GM23338 (cell line): Measurements from ENCODE around the gene SLC25A29. TPM values are rescaled to one million over a fixed set of nuclear protein-coding genes. Genes with fewer than 3 reads are reported as not detected.

Experiments
- ATAC-seq: fragments of 200-7000 bp; cut with Tn5 transposase; 3 replicates; pipeline ENCODE4 v1.9.1; 2020
- DNase-seq: peaks from one replicate; pipeline ENCODE4 v3.0.0-alpha.2; 2015; ENCODE audit warnings: low spot score
- H2AFZ ChIP-seq: fragments of 200-600 bp; sonication (generic); 2 replicates; pipeline ENCODE4 v1.8.0; 2016; ENCODE audit warnings: antibody characterized with exemption, mild to moderate bottlenecking, moderate library complexity
- H3F3A ChIP-seq: fragments of 200-600 bp; sonication (generic); replicated peaks from 2 replicates; pipeline ENCODE4 v1.8.0; 2017; ENCODE audit warnings: antibody characterized with exemption, mixed run types, low read depth
- H3K27ac ChIP-seq: fragments of 200-600 bp; sonication (generic); 2 replicates; pipeline ENCODE4 v1.6.1; 2016; ENCODE audit warnings: low read depth
- H3K27me3 ChIP-seq: fragments of 200-600 bp; sonication (generic); 2 replicates; pipeline ENCODE4 v1.8.0; 2016; ENCODE audit warnings: mild to moderate bottlenecking, mixed run types, moderate library complexity; ENCODE audit not compliant: insufficient read depth
- H3K36me3 ChIP-seq: fragments of 200-600 bp; sonication (generic); 2 replicates; pipeline ENCODE4 v1.8.0; 2016; ENCODE audit warnings: mild to moderate bottlenecking; ENCODE audit not compliant: insufficient read depth
- H3K4me1 ChIP-seq: fragments of 200-600 bp; sonication (generic); 2 replicates; pipeline ENCODE4 v1.8.0; 2016; ENCODE audit warnings: mild to moderate bottlenecking, moderate library complexity; ENCODE audit not compliant: insufficient read depth
- H3K4me2 ChIP-seq: fragments of 200-600 bp; sonication (generic); 2 replicates; pipeline ENCODE4 v1.7.1; 2017; ENCODE audit warnings: mixed run types
- H3K4me3 ChIP-seq: fragments of 200-600 bp; sonication (generic); 2 replicates; pipeline ENCODE4 v1.6.1; 2016; ENCODE audit warnings: mixed run types
- H3K79me2 ChIP-seq: fragments of 200-600 bp; sonication (generic); replicated peaks from 2 replicates; pipeline ENCODE4 v1.8.0; 2017; ENCODE audit warnings: mild to moderate bottlenecking; ENCODE audit not compliant: insufficient read depth
- H3K9me2 ChIP-seq: fragments of 200-600 bp; sonication (generic); 2 replicates; pipeline ENCODE4 v1.8.0; 2017; ENCODE audit not compliant: insufficient read depth
- H4K20me1 ChIP-seq: fragments of 200-600 bp; sonication (generic); replicated peaks from 2 replicates; pipeline ENCODE4 v1.8.0; 2017; ENCODE audit warnings: mild to moderate bottlenecking; ENCODE audit not compliant: insufficient read depth
- H3K27ac Mint-ChIP-seq: 2 replicates; pipeline ENCODE4 v1.8.0; 2020; ENCODE audit warnings: inconsistent platforms, mild to moderate bottlenecking, moderate library complexity, mixed read lengths
- H3K27me3 Mint-ChIP-seq: 3 replicates; pipeline ENCODE4 v1.8.0; 2022; ENCODE audit warnings: low read depth, mild to moderate bottlenecking, moderate library complexity, mixed read lengths, inconsistent platforms; ENCODE audit not compliant: insufficient read depth, poor library complexity
- H3K36me3 Mint-ChIP-seq: 3 replicates; pipeline ENCODE4 v1.8.0; 2021; ENCODE audit warnings: low read depth, mild to moderate bottlenecking, inconsistent platforms, moderate library complexity, mixed read lengths
- H3K4me1 Mint-ChIP-seq: 3 replicates; pipeline ENCODE4 v1.8.0; 2020; ENCODE audit warnings: mild to moderate bottlenecking, inconsistent platforms, mixed read lengths
- H3K4me3 Mint-ChIP-seq: 3 replicates; pipeline ENCODE4 v1.8.0; 2021; ENCODE audit warnings: moderate library complexity, mild to moderate bottlenecking, inconsistent platforms, mixed read lengths
- H3K9me3 Mint-ChIP-seq: 3 replicates; pipeline ENCODE4 v1.8.0; 2020; ENCODE audit warnings: moderate library complexity, mild to moderate bottlenecking, inconsistent platforms, mixed read lengths
- CREB1 ChIP-seq: fragments of 250-450 bp; sonication (Bioruptor Pico); IDR thresholded peaks from 2 replicates; pipeline ENCODE4 v1.5.0; 2020; ENCODE audit warnings: low read depth, mild to moderate bottlenecking, moderate library complexity
- EZH2 ChIP-seq: fragments of 200-600 bp; sonication (generic); IDR thresholded peaks from one replicate; pipeline ENCODE4 v1.8.0; 2017; ENCODE audit warnings: antibody characterized with exemption, mild to moderate bottlenecking, low read depth; ENCODE audit not compliant: unreplicated experiment
- EZH2phosphoT487 ChIP-seq: fragments of 200-600 bp; sonication (generic); IDR thresholded peaks from one replicate; pipeline ENCODE4 v1.8.1; 2018; ENCODE audit warnings: antibody characterized with exemption; ENCODE audit not compliant: unreplicated experiment
- JUNB ChIP-seq: IDR thresholded peaks from one replicate; pipeline ENCODE4 v1.6.1; 2016; ENCODE audit warnings: antibody characterized with exemption; ENCODE audit not compliant: unreplicated experiment
- NANOG ChIP-seq: IDR thresholded peaks from 2 replicates; pipeline ENCODE4 v1.6.1; 2016; ENCODE audit warnings: antibody characterized with exemption, borderline replicate concordance
- POLR2AphosphoS5 ChIP-seq: IDR thresholded peaks from 2 replicates; pipeline ENCODE4 v1.6.1; 2016; ENCODE audit warnings: antibody characterized with exemption, low read depth
- STAT1 ChIP-seq: IDR thresholded peaks from one replicate; pipeline ENCODE4 v1.6.1; 2016; ENCODE audit warnings: antibody characterized with exemption; ENCODE audit not compliant: unreplicated experiment
- ZNF114 ChIP-seq: fragments of 250-450 bp; sonication (Bioruptor Pico); IDR thresholded peaks from 2 replicates; pipeline ENCODE4 v1.5.0; 2020; ENCODE audit warnings: mild to moderate bottlenecking, moderate library complexity
- ZNF331 ChIP-seq: fragments of 250-450 bp; sonication (Bioruptor Pico); IDR thresholded peaks from 2 replicates; pipeline ENCODE4 v1.5.0; 2020; ENCODE audit warnings: low read depth, mild to moderate bottlenecking, moderate library complexity
- polyA plus RNA-seq: library from polyadenylated mRNA; unstranded; fragments of >200 nt; fragmentation: Nextera tagmentation; extraction: Ambion mirVana; gene quantifications from 2 replicates; pipeline ENCODE4 v1.2.1, GENCODE V29; 2016
- total RNA-seq: library from RNA; depleted of rRNA; stranded (reverse); fragments of >200 nt; shearing (Covaris generic); gene quantifications from 2 replicates; pipeline ENCODE4 v1.2.3, GENCODE V29; 2014
- TF ChIP-seq, protein P1 (sequence below): fragments of 250-450 bp; sonication (Bioruptor Pico); IDR thresholded peaks from 2 replicates; pipeline ENCODE4 v1.5.0; 2020; ENCODE audit warnings: mild to moderate bottlenecking, moderate library complexity
- TF ChIP-seq, protein P2 (sequence below), 2 experiments: fragments of 200-600 bp in 1 of 2; sonication (generic) in 1 of 2; conservative IDR thresholded peaks; 2 replicates each; pipeline versions ENCODE4 v1.5.1 to v1.6.1; 2016 to 2017; ENCODE audit warnings: antibody characterized with exemption in 2 of 2, low read depth in 2 of 2, mild to moderate bottlenecking in 2 of 2, moderate library complexity in 1 of 2
- TF ChIP-seq, protein P3 (sequence below): IDR thresholded peaks from one replicate; pipeline ENCODE4 v1.6.1; 2018; ENCODE audit warnings: antibody characterized with exemption; ENCODE audit not compliant: unreplicated experiment
- TF ChIP-seq, protein P4 (sequence below): IDR thresholded peaks from 2 replicates; pipeline ENCODE4 v1.6.1; 2016; ENCODE audit warnings: antibody characterized with exemption

Gene SLC25A29
- total and polyA plus RNA-seq, 2 experiments from 2014 or later = 65.6 to 206 TPM

DNA sequence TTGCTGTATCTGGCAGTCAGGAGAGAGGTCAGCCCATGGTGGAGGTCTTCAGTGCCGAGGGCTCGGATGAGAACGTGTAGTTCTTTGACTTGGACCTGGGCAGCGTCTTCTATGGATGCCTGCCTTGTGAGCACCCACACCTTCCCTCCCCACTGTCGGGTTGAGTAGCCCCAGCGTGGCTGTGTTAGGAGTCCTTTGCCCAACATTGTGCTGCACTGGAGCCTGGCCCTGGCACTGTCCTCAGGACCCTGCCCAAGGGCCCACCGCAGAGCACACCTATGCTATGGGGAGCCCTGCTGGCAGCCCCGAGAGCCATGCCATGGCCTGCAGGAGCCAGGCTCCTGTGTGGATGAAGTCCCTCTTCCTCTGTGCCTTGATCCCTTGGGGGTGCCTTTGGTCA lies 26.7 kb downstream of the SLC25A29 start:
- Mint-ChIP-seq H3K27ac (no peak overlapping the region), H3K4me3 (no peak overlapping the region; the same call in 2 of the 3 replicates), H3K9me3 (no peaks in the 10 kb centered on the region), H3K4me1 (peaks cover 57% of the 10 kb centered on the region), H3K27me3 (peaks cover 8% of the 10 kb centered on the region), H3K36me3 (peaks cover 27% of the 10 kb centered on the region)
- TF ChIP-seq ZNF331 (CRISPR knock-in tag) (no peak), POLR2AphosphoS5 (no peak), STAT1 (no peak), JUNB (no peak), CREB1 (CRISPR knock-in tag) (no peak), NANOG (no peak), EZH2phosphoT487 (no peak), ZNF114 (CRISPR knock-in tag) (no peak), EZH2 (no peak)
- TF ChIP-seq, protein P1, sequence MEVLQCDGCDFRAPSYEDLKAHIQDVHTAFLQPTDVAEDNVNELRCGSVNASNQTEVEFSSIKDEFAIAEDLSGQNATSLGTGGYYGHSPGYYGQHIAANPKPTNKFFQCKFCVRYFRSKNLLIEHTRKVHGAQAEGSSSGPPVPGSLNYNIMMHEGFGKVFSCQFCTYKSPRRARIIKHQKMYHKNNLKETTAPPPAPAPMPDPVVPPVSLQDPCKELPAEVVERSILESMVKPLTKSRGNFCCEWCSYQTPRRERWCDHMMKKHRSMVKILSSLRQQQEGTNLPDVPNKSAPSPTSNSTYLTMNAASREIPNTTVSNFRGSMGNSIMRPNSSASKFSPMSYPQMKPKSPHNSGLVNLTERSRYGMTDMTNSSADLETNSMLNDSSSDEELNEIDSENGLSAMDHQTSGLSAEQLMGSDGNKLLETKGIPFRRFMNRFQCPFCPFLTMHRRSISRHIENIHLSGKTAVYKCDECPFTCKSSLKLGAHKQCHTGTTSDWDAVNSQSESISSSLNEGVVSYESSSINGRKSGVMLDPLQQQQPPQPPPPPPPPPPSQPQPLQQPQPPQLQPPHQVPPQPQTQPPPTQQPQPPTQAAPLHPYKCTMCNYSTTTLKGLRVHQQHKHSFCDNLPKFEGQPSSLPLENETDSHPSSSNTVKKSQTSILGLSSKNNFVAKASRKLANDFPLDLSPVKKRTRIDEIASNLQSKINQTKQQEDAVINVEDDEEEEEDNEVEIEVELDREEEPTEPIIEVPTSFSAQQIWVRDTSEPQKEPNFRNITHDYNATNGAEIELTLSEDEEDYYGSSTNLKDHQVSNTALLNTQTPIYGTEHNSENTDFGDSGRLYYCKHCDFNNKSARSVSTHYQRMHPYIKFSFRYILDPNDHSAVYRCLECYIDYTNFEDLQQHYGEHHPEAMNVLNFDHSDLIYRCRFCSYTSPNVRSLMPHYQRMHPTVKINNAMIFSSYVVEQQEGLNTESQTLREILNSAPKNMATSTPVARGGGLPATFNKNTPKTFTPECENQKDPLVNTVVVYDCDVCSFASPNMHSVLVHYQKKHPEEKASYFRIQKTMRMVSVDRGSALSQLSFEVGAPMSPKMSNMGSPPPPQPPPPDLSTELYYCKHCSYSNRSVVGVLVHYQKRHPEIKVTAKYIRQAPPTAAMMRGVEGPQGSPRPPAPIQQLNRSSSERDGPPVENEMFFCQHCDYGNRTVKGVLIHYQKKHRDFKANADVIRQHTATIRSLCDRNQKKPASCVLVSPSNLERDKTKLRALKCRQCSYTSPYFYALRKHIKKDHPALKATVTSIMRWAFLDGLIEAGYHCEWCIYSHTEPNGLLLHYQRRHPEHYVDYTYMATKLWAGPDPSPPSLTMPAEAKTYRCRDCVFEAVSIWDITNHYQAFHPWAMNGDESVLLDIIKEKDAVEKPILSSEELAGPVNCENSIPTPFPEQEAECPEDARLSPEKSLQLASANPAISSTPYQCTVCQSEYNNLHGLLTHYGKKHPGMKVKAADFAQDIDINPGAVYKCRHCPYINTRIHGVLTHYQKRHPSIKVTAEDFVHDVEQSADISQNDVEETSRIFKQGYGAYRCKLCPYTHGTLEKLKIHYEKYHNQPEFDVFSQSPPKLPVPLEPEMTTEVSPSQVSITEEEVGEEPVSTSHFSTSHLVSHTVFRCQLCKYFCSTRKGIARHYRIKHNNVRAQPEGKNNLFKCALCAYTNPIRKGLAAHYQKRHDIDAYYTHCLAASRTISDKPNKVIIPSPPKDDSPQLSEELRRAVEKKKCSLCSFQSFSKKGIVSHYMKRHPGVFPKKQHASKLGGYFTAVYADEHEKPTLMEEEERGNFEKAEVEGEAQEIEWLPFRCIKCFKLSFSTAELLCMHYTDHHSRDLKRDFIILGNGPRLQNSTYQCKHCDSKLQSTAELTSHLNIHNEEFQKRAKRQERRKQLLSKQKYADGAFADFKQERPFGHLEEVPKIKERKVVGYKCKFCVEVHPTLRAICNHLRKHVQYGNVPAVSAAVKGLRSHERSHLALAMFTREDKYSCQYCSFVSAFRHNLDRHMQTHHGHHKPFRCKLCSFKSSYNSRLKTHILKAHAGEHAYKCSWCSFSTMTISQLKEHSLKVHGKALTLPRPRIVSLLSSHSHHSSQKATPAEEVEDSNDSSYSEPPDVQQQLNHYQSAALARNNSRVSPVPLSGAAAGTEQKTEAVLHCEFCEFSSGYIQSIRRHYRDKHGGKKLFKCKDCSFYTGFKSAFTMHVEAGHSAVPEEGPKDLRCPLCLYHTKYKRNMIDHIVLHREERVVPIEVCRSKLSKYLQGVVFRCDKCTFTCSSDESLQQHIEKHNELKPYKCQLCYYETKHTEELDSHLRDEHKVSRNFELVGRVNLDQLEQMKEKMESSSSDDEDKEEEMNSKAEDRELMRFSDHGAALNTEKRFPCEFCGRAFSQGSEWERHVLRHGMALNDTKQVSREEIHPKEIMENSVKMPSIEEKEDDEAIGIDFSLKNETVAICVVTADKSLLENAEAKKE = no peak
- TF ChIP-seq, protein P2, sequence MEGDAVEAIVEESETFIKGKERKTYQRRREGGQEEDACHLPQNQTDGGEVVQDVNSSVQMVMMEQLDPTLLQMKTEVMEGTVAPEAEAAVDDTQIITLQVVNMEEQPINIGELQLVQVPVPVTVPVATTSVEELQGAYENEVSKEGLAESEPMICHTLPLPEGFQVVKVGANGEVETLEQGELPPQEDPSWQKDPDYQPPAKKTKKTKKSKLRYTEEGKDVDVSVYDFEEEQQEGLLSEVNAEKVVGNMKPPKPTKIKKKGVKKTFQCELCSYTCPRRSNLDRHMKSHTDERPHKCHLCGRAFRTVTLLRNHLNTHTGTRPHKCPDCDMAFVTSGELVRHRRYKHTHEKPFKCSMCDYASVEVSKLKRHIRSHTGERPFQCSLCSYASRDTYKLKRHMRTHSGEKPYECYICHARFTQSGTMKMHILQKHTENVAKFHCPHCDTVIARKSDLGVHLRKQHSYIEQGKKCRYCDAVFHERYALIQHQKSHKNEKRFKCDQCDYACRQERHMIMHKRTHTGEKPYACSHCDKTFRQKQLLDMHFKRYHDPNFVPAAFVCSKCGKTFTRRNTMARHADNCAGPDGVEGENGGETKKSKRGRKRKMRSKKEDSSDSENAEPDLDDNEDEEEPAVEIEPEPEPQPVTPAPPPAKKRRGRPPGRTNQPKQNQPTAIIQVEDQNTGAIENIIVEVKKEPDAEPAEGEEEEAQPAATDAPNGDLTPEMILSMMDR (conservative IDR thresholded peaks at IDR 0.05; ENCODE audit: low read depth in 2 of 2) = no peak
- TF ChIP-seq, protein P3, sequence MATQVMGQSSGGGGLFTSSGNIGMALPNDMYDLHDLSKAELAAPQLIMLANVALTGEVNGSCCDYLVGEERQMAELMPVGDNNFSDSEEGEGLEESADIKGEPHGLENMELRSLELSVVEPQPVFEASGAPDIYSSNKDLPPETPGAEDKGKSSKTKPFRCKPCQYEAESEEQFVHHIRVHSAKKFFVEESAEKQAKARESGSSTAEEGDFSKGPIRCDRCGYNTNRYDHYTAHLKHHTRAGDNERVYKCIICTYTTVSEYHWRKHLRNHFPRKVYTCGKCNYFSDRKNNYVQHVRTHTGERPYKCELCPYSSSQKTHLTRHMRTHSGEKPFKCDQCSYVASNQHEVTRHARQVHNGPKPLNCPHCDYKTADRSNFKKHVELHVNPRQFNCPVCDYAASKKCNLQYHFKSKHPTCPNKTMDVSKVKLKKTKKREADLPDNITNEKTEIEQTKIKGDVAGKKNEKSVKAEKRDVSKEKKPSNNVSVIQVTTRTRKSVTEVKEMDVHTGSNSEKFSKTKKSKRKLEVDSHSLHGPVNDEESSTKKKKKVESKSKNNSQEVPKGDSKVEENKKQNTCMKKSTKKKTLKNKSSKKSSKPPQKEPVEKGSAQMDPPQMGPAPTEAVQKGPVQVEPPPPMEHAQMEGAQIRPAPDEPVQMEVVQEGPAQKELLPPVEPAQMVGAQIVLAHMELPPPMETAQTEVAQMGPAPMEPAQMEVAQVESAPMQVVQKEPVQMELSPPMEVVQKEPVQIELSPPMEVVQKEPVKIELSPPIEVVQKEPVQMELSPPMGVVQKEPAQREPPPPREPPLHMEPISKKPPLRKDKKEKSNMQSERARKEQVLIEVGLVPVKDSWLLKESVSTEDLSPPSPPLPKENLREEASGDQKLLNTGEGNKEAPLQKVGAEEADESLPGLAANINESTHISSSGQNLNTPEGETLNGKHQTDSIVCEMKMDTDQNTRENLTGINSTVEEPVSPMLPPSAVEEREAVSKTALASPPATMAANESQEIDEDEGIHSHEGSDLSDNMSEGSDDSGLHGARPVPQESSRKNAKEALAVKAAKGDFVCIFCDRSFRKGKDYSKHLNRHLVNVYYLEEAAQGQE = no peak
- TF ChIP-seq, protein P4, sequence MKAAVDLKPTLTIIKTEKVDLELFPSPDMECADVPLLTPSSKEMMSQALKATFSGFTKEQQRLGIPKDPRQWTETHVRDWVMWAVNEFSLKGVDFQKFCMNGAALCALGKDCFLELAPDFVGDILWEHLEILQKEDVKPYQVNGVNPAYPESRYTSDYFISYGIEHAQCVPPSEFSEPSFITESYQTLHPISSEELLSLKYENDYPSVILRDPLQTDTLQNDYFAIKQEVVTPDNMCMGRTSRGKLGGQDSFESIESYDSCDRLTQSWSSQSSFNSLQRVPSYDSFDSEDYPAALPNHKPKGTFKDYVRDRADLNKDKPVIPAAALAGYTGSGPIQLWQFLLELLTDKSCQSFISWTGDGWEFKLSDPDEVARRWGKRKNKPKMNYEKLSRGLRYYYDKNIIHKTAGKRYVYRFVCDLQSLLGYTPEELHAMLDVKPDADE = no peak
- Histone ChIP-seq H3K79me2 (peaks cover 82% of the 10 kb centered on the region), H3K27ac (no peak overlapping the region), H4K20me1 (peaks cover 49% of the 10 kb centered on the region), H3K27me3 (no peaks in the 10 kb centered on the region), H3K9me2 (no peaks in the 10 kb centered on the region), H3K4me1 (peaks cover 48% of the 10 kb centered on the region), H3K36me3 (peaks cover 5% of the 10 kb centered on the region), H3K4me2 (no peak overlapping the region), H3F3A (peaks cover 34% of the 10 kb centered on the region; the same call in 1 of the 2 replicates), H3K4me3 (no peak overlapping the region), H2AFZ (no peak overlapping the region)
- ATAC-seq = peak; percentile 10; the same call in 1 of the 3 replicates
- no peak for DNase-seq
